HG02970 (cell line): ENCODE measurements around the gene GP1BB.
"Not testable (repeated sequence)": the region's sequence is repeated elsewhere in the genome, so short reads cannot be mapped to it uniquely, and the experiment has no call there.

Source experiments
- ATAC-seq: cut with Tn5 transposase; IDR thresholded peaks from one replicate; pipeline ENCODE4 v1.9.1; 2021; ENCODE audit warnings: mild to moderate bottlenecking, moderate library complexity, moderate number of reproducible peaks; ENCODE audit not compliant: unreplicated experiment, low FRiP score

Gene GP1BB

GRCh38 chr22:19723232-19723982, at the start of gene GP1BB:
Gene GP1BB (plus strand): TSS chr22:19723539. CDS start chr22:19723570, 31 bp downstream.
- ATAC-seq = no peak

DNA sequence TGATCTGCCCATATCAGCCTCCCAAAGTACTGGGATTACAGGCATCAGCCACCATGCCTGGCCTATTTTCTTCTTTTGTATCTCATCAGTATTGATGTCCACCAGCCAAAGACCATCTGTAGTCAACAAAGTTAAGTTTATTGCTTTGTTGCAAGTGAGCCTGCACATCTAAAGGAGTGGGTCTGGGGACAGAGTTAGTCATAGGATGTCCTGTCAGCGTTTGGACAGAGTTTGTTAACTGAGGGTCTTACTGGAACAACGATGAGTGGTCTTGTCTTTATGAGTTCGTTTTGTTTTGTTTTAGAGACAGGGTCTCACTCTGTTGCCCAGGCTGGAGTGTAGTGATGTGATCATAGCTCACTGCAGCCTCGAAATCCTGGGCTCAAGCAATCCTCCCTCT, 49.7 kb upstream of the GP1BB start:
- no peak for ATAC-seq

GRCh38 chr22:19674129-19674928, 49.0 kb upstream of the GP1BB start:
- no peak for ATAC-seq

DNA sequence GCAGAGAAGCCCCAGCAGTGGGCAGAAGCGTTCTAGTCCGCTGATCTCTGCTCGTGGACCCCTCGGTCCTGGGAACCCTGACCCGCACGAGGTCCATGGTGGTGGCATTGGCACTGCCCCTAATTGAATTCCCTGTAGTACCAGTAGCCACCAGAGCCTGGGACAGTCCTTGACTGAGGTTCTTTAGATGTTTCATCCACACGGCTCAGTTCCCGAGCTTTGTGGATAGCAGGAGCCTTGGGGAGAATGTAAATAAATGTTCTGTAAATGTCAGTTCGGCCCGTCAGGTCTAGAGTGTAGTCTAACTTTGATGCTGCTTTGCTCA, 48.4 kb upstream of the GP1BB start:
- no peak for ATAC-seq

DNA sequence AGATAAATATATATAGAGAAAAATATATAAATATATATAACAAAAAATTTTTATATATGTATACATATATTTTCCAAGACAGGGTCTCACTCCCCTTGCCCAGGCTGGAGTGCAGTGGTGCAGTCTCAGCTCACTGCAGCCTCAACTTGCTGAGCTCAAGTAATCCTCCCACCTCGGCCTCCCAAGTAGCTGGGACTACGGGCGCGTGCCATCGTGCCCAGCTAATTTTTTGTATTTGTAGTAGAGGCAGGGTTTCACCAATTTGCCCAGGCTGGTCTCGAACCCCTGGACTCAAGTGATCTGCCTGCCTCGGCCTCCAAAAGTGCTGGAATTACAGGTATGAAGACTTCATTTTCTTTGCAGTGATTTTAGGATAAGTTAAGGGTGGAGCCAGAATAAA, 47.9 kb upstream of the GP1BB start:
- ATAC-seq = no peak

GRCh38 chr22:19676437-19676836, 46.9 kb upstream of the GP1BB start:
- not testable (repeated sequence) for ATAC-seq

GRCh38 chr22:19678949-19679521, 44.3 kb upstream of the GP1BB start:
- no peak for ATAC-seq

- ATAC-seq = no peak
These were observed 43.7 kb upstream of the GP1BB start for GRCh38 chr22:19679522-19680101.

GRCh38 chr22:19680287-19680881, 43.0 kb upstream of the GP1BB start:
- ATAC-seq = no peak

- ATAC-seq = no peak
These were observed 42.2 kb upstream of the GP1BB start for GRCh38 chr22:19680911-19681862.

DNA sequence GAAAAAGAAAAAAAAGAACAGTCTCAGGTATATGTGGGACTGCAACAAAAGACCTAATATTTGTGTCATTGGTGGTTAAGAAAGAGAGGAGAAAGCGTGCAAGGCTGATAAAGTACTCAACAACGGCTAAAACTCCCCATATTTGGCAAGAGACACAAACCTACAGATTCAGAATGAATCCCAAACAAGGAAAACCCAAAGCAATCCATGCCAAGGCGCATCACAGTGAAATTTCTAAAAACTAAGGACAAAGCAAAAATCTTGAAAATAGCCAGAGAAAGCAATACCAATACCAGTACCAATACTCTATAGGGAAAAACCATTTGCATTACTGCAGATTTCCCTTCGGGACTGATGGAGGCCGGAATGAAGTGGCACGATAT, 41.5 kb upstream of the GP1BB start:
- ATAC-seq = no peak

- no peak for ATAC-seq
These were observed 36.4 kb upstream of the GP1BB start for GRCh38 chr22:19686946-19687345.

DNA sequence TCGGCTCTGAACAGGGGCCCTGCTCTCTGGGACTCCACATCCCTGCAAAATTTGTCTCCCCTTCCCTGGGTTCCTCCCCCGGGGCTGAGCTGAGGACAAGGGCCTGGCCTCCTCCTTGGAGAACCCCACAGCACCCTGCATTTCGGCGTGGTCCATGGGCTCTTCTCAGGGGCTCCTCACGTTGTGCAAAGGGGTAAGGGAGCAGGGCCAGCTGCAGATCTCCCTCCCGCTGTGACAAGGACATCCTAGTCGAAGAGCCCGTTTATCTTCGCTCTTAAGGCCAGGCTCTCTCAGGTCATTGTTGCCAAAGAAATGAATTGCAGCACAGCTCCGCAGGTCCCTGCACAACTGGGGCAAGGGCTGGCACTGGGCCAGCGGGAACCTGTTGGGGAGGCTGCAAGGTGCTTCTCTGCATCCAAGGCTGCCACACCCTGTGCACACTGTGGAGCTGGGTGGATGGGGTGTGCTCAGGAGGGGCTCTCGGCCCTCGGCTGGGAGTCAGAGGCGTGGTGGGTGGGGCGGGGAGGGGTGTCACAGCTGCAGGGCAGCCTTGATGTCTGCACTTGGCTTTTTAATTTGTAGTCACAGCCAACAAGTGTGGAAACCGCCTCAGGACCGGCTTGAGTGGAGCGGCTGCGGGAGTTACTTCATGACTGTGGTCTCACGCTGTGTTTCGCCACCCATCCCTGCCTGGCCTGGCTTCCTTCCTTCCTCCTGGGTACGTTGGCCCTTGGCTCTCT, 35.6 kb upstream of the GP1BB start:
- no peak for ATAC-seq

- ATAC-seq = no peak
These were observed 34.7 kb upstream of the GP1BB start for GRCh38 chr22:19688301-19689290.

- no peak for ATAC-seq
These were observed 33.9 kb upstream of the GP1BB start for GRCh38 chr22:19689408-19689807.

- ATAC-seq = no peak
These were observed 32.2 kb upstream of the GP1BB start for GRCh38 chr22:19691007-19691720.

DNA sequence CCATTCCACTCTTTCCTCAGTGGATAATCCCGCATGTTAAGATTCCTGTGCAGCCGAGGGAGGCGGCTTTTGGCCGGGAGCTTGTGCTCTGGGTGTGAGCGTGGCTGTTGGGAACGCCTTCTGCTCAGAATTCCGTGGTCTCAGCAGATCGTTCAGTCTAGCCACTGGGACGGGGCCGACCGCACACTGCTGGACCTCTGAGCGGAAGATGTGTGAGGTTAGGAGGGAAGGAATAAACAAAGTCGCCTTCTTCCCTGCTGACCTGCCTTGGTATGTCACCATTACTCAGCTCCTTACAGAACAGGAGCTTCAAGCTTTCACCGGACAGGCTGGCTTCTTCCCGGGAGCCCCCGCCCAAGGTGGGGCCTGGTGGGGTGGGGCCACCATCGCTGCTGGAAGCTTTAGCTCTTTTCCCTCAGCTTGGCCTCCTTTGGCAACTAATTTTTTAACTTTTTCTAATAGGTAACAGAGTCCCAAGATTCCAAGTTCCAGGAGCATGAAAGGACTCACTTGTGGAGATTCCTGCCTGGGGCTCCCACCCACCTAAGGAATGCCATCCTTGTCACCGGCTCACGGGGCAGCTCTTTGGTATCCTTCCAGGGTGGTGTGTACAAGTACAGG, 31.5 kb upstream of the GP1BB start:
- ATAC-seq = no peak
